A673 (cell line): ENCODE data around the gene TEDDM1.

Experiments
- EZH2 ChIP-seq: fragments of 200-600 bp; sonication (generic); IDR thresholded peaks from 2 replicates; pipeline ENCODE4 v1.6.1; 2017; ENCODE audit warnings: borderline replicate concordance, low read depth, mild to moderate bottlenecking, mixed read lengths, antibody characterized with exemption, low read length; ENCODE audit not compliant: poor library complexity, severe bottlenecking
- TF ChIP-seq, protein P1 (sequence below): fragments of 300-800, 200-600 bp; sonication (generic); conservative IDR thresholded peaks from 2 replicates; pipeline ENCODE4 v1.5.1; 2017; ENCODE audit warnings: low read depth, mild to moderate bottlenecking, antibody characterized with exemption, low read length, moderate library complexity, mixed read lengths

DNA sequence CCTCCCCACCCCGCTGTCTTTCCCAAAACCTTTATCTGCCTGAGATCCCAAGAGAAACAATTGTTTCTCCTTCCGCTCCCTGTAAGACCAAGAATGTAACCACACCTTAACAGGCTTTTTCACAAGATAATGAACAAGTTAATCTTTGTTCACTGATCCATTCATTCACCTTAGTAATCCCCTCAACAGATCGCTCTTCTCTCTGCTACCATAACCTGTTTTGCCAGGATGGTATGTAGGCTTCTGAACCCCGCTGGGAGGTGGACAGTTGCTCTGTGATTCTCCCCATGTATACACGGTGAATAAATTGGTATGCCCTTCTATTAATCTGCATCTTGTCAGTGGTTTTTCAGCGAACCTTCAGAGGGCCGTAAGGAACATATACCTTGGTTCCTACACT, 30.8 kb upstream of the TEDDM1 start:
- TF ChIP-seq, protein P1, sequence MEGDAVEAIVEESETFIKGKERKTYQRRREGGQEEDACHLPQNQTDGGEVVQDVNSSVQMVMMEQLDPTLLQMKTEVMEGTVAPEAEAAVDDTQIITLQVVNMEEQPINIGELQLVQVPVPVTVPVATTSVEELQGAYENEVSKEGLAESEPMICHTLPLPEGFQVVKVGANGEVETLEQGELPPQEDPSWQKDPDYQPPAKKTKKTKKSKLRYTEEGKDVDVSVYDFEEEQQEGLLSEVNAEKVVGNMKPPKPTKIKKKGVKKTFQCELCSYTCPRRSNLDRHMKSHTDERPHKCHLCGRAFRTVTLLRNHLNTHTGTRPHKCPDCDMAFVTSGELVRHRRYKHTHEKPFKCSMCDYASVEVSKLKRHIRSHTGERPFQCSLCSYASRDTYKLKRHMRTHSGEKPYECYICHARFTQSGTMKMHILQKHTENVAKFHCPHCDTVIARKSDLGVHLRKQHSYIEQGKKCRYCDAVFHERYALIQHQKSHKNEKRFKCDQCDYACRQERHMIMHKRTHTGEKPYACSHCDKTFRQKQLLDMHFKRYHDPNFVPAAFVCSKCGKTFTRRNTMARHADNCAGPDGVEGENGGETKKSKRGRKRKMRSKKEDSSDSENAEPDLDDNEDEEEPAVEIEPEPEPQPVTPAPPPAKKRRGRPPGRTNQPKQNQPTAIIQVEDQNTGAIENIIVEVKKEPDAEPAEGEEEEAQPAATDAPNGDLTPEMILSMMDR, result no peak
- no peak for TF ChIP-seq EZH2
